DMS114 treated with DMSO at 0.1 percent for 48 hours (cell line): Measurements from ENCODE around the gene GLCE.
"Not testable (repeated sequence)": the region's sequence is repeated elsewhere in the genome, so short reads cannot be mapped to it uniquely, and the experiment has no call there.

Source experiments
- DNase-seq: peaks from one replicate; lab custom pipeline; 2025; ENCODE audit not compliant: unreplicated experiment; lab: John Stamatoyannopoulos, UW

The GLCE gene

GRCh38 chr15:69297642-69298353, 137.4 kb downstream of the GLCE start:
- no peak for DNase-seq

- DNase-seq: no peak
Observed at GRCh38 chr15:69298354-69298696, 137.9 kb downstream of the GLCE start.

- DNase-seq: peak; percentile 26
Observed at GRCh38 chr15:69298697-69299441, 138.4 kb downstream of the GLCE start, which contains the start of gene PAQR5. PAQR5 (plus strand) TSS chr15:69298912; CDS start chr15:69360081, 61,169 bp downstream.

GRCh38 chr15:69299451-69299886, 139.0 kb downstream of the GLCE start:
- no peak for DNase-seq

- no peak for DNase-seq
Observed at GRCh38 chr15:69299943-69300588, 139.6 kb downstream of the GLCE start.

GRCh38 chr15:69301101-69301500, 140.7 kb downstream of the GLCE start:
- DNase-seq: not testable (repeated sequence)

- not testable (repeated sequence) for DNase-seq
Observed at GRCh38 chr15:69302087-69302486, 141.7 kb downstream of the GLCE start.

GRCh38 chr15:69302929-69303328, 142.5 kb downstream of the GLCE start:
- DNase-seq: no peak

- DNase-seq: no peak
Observed at GRCh38 chr15:69303337-69304181, 143.1 kb downstream of the GLCE start.

GRCh38 chr15:69304182-69304545, 143.7 kb downstream of the GLCE start:
- DNase-seq: no peak

- DNase-seq: no peak
Observed at GRCh38 chr15:69305204-69305931, 144.9 kb downstream of the GLCE start.

GRCh38 chr15:69305933-69306568, 145.6 kb downstream of the GLCE start:
- DNase-seq: no peak

GRCh38 chr15:69307939-69308338, 147.5 kb downstream of the GLCE start:
- no peak for DNase-seq

- no peak for DNase-seq
Observed at GRCh38 chr15:69308949-69309348, 148.5 kb downstream of the GLCE start.

GRCh38 chr15:69311319-69311721, 150.9 kb downstream of the GLCE start:
- no peak for DNase-seq

GRCh38 chr15:69313432-69314000, 153.1 kb downstream of the GLCE start:
- DNase-seq: no peak

- no peak for DNase-seq
Observed at GRCh38 chr15:69314131-69314530, 153.7 kb downstream of the GLCE start.

- no peak for DNase-seq
Observed at GRCh38 chr15:69314736-69315135, 154.3 kb downstream of the GLCE start.

- DNase-seq: no peak
Observed at GRCh38 chr15:69315402-69316110, 155.1 kb downstream of the GLCE start.
